Measurements from ENCODE around the gene CNOT3. TPM values are rescaled to one million over a fixed set of nuclear protein-coding genes. Genes with fewer than 3 reads are reported as not detected.

CNOT3 gene
- total and polyA plus RNA-seq, 2 of the 13 experiments (the other 11 are each of a cell fraction or from before 2014, with no cell fraction given): 4.3 to 5.8 TPM

DNA sequence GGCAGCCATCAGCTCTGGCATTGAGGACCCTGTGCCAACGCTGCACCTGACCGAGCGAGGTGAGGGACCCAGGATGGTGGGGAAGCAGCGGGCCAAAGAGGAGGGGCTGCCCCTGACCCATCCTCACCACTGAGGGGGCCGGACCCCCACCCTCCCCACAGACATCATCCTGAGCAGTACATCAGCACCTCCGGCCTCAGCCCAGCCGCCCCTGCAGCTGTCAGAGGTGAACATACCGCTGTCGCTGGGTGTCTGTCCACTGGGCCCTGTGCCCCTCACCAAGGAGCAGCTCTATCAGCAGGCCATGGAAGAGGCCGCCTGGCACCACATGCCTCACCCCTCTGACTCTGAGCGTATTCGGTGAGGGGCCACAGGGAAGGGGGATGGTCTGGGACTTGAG is 14.7 kb downstream of the CNOT3 start:
- H3K4me1 ChIP-seq (ENCODE audit: insufficient read depth, low read length): no peaks in the 10 kb centered on the region
- CTCF ChIA-PET (ENCODE audit: low intra/inter-chr PET ratio, low total read pairs): no interaction called here
- H3K9ac ChIP-seq (ENCODE audit: insufficient read depth, low read depth, low read length): no peak overlapping the region
- peaks cover 39 to 92% of the 10 kb centered on the region in 2 experiments for H3K36me3 ChIP-seq (replicated peaks in 1 of 2; ENCODE audit: control insufficient read depth in 1 of 2, insufficient read depth in 2 of 2, low read length in 2 of 2)
- 0 out of 2 replicates have a peak, but pooled peaks cover 3% of the 10 kb centered on the region for H4K20me1 ChIP-seq (ENCODE audit: insufficient read depth, low read length)
- TF ChIP-seq AGO2 (optimal IDR thresholded peaks at IDR 0.05; ENCODE audit: low read depth, low read length) (peak; percentile 57), AGO1 (IDR thresholded peaks at IDR 0.05; ENCODE audit: low read depth, low read length, poor library complexity, severe bottlenecking) (peak; percentile 42), RBFOX2 (IDR thresholded peaks at IDR 0.05; ENCODE audit: low read depth, low read length) (0 out of 2 replicates have a peak, but pooled peaks have one; percentile 10), HOXA7 (CRISPR knock-in tag; IDR thresholded peaks at IDR 0.05) (no peak)
- TF ChIP-seq, protein P1, sequence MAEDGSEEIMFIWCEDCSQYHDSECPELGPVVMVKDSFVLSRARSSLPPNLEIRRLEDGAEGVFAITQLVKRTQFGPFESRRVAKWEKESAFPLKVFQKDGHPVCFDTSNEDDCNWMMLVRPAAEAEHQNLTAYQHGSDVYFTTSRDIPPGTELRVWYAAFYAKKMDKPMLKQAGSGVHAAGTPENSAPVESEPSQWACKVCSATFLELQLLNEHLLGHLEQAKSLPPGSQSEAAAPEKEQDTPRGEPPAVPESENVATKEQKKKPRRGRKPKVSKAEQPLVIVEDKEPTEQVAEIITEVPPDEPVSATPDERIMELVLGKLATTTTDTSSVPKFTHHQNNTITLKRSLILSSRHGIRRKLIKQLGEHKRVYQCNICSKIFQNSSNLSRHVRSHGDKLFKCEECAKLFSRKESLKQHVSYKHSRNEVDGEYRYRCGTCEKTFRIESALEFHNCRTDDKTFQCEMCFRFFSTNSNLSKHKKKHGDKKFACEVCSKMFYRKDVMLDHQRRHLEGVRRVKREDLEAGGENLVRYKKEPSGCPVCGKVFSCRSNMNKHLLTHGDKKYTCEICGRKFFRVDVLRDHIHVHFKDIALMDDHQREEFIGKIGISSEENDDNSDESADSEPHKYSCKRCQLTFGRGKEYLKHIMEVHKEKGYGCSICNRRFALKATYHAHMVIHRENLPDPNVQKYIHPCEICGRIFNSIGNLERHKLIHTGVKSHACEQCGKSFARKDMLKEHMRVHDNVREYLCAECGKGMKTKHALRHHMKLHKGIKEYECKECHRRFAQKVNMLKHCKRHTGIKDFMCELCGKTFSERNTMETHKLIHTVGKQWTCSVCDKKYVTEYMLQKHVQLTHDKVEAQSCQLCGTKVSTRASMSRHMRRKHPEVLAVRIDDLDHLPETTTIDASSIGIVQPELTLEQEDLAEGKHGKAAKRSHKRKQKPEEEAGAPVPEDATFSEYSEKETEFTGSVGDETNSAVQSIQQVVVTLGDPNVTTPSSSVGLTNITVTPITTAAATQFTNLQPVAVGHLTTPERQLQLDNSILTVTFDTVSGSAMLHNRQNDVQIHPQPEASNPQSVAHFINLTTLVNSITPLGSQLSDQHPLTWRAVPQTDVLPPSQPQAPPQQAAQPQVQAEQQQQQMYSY (CRISPR knock-in tag; IDR thresholded peaks at IDR 0.05): no peak
- H3K4me3 ChIP-seq (replicated peaks in 1 of 3; ENCODE audit: insufficient read depth in 1 of 3, low read depth in 2 of 3, low read length in 3 of 3): no peak overlapping the region
- no TSS peak for BruUV-seq (replicated peaks)
- no peaks in the 10 kb centered on the region for H3K9me3 ChIP-seq (ENCODE audit: low read length)
- WGBS (ENCODE audit: low lambda C conversion rate): 100% methylated on average over 4 of the region's 12 CpGs
- no peak overlapping the region for H3K27ac ChIP-seq (ENCODE audit: extremely low read length, insufficient read depth, low read length)
- intact Hi-C loops (cut with micrococcal nuclease; ENCODE audit: unreplicated experiment): no loop called here
- H3K79me2 ChIP-seq (ENCODE audit: insufficient read depth, low read length): no peaks in the 10 kb centered on the region
- POLR2A ChIA-PET: interaction anchor here (0.5 to 3.7 kb wide), 2 partner anchors 13 to 15 kb away, joined by 3 to 19 read pairs; partner anchors contain the start of gene CNOT3
- no peak overlapping the region for H2AFZ ChIP-seq (ENCODE audit: low read length)
- ATAC-seq (0 out of 3 replicates have a peak, but pooled peaks have one; percentile 3), DNase-seq (ENCODE audit: low spot score) (no peak), FAIRE-seq (no peak)
- no peaks in the 10 kb centered on the region for H3K27me3 ChIP-seq (ENCODE audit: control insufficient read depth in 1 of 2, insufficient read depth in 2 of 2, low read length in 2 of 2)
- in situ Hi-C loops (cut with HindIII; ENCODE audit: extremely low pct_ligation_motif_present, low pct_unique_long_range_greater_than_20kb): no loop called here
- no peak overlapping the region for H3K4me2 ChIP-seq (ENCODE audit: low read depth, low read length)

Measured in HepG2 (cell line).